22Rv1 (cell line): ENCODE measurements around the gene SLC2A10.

Source experiments
- ZFX ChIP-seq: fragments of 450-650 bp; IDR thresholded peaks from 2 replicates; pipeline ENCODE4 v1.6.1; 2017; ENCODE audit warnings: antibody characterized with exemption, borderline replicate concordance
- TF ChIP-seq, protein P1 (sequence below): fragments of 450-650 bp; IDR thresholded peaks from 2 replicates; pipeline ENCODE4 v1.5.1; 2017; ENCODE audit warnings: mild to moderate bottlenecking

GRCh38 chr20:46739431-46740213, 30.2 kb downstream of the SLC2A10 start:
- TF ChIP-seq, protein P1, sequence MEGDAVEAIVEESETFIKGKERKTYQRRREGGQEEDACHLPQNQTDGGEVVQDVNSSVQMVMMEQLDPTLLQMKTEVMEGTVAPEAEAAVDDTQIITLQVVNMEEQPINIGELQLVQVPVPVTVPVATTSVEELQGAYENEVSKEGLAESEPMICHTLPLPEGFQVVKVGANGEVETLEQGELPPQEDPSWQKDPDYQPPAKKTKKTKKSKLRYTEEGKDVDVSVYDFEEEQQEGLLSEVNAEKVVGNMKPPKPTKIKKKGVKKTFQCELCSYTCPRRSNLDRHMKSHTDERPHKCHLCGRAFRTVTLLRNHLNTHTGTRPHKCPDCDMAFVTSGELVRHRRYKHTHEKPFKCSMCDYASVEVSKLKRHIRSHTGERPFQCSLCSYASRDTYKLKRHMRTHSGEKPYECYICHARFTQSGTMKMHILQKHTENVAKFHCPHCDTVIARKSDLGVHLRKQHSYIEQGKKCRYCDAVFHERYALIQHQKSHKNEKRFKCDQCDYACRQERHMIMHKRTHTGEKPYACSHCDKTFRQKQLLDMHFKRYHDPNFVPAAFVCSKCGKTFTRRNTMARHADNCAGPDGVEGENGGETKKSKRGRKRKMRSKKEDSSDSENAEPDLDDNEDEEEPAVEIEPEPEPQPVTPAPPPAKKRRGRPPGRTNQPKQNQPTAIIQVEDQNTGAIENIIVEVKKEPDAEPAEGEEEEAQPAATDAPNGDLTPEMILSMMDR = no peak
- no peak for TF ChIP-seq ZFX
